ENCODE measurements around the gene CD6.
A peak's percentile ranks its signal among the peaks of the same experiment; 100 is the strongest.

The CD6 gene

GRCh38 chr11:60987577-60988277 lies 16.2 kb downstream of the CD6 start:
- DNase-seq, result no peak

- no peak for DNase-seq
Observed at GRCh38 chr11:60988658-60989057, 17.2 kb downstream of the CD6 start.

- no peak for DNase-seq
Observed at GRCh38 chr11:60989093-60989650, 17.7 kb downstream of the CD6 start.

GRCh38 chr11:60991457-60991856 lies 20.0 kb downstream of the CD6 start:
- no peak for DNase-seq

GRCh38 chr11:60992842-60993409 lies 21.4 kb downstream of the CD6 start:
- no peak for DNase-seq

GRCh38 chr11:60993615-60994014 lies 22.1 kb downstream of the CD6 start:
- no peak for DNase-seq

- no peak for DNase-seq
Observed at GRCh38 chr11:60994541-60995080, 23.1 kb downstream of the CD6 start.

- no peak for DNase-seq
Observed at GRCh38 chr11:60995798-60996197, 24.3 kb downstream of the CD6 start.

GRCh38 chr11:60996381-60997138 lies 25.1 kb downstream of the CD6 start:
- no peak for DNase-seq

GRCh38 chr11:61000426-61000825 lies 28.9 kb downstream of the CD6 start:
- no peak for DNase-seq

- DNase-seq, result no peak
Observed at GRCh38 chr11:61001931-61002330, 30.5 kb downstream of the CD6 start.

- DNase-seq, result no peak
Observed at GRCh38 chr11:61002598-61002997, 31.1 kb downstream of the CD6 start.

- peak in 2 of 4 experiments; percentile 23 to 24 for DNase-seq
Observed at GRCh38 chr11:61004180-61004611, 32.7 kb downstream of the CD6 start.

- no peak for DNase-seq
Observed at GRCh38 chr11:61004761-61005181, 33.3 kb downstream of the CD6 start.

GRCh38 chr11:61007383-61007955 lies 36.0 kb downstream of the CD6 start:
- no peak for DNase-seq

GRCh38 chr11:61007956-61008896 lies 36.7 kb downstream of the CD6 start:
- no peak for DNase-seq

- DNase-seq, result no peak
Observed at GRCh38 chr11:61008971-61009370, 37.5 kb downstream of the CD6 start.

- no peak for DNase-seq
Observed at GRCh38 chr11:61009392-61010275, 38.2 kb downstream of the CD6 start.

- no peak for DNase-seq
Observed at GRCh38 chr11:61010466-61011228, 39.2 kb downstream of the CD6 start.
